Measurements from ENCODE around the gene FIBP. TPM values are rescaled to one million over a fixed set of nuclear protein-coding genes. Genes with fewer than 3 reads are reported as not detected.

The FIBP gene
- total RNA-seq, 1 donor from 2014 or later = 35.5 TPM

DNA sequence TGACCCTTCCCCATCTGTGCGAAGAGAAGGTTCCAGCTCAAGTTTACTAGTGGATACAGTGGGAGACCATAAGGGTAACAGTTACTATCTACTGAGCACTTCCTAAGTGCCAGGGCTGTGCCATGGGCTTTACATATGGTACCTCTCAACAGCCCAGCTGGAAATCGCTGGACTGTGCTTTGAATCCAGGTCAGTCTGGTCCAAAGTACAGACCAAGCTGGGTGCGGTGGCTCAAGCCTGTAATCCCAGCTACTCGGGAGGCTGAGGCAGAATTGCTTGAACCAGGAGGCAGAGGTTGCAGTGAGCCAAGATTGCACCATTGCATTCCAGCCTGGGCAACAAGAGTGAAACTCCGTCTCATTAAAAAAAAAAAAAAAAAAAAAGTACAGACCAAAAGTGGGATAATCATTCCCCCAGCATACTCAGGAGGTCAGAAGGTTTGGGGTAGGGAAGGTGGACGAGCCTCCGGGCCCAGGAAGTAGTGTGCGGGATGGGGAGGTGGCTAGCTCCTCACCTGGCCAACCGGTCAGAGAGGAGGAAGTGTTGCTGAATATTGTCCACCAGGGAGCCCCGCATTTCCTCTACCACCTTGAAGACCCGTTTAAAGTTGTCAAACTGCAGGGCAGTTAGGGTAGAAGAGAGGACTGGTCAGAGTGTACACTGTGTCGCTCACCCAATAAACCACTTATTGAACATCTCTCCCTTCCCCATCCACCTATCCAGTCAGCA, 2.3 kb downstream of the FIBP start:
- Histone ChIP-seq H3K4me3 (no peak overlapping the region), H3K27me3 (no peaks in the 10 kb centered on the region), H3K4me1 (peaks cover 26% of the 10 kb centered on the region), H3K27ac (no peak overlapping the region), H3K36me3 (peaks cover 38% of the 10 kb centered on the region), H3K9me3 (no peaks in the 10 kb centered on the region)
- TF ChIP-seq, protein P1, sequence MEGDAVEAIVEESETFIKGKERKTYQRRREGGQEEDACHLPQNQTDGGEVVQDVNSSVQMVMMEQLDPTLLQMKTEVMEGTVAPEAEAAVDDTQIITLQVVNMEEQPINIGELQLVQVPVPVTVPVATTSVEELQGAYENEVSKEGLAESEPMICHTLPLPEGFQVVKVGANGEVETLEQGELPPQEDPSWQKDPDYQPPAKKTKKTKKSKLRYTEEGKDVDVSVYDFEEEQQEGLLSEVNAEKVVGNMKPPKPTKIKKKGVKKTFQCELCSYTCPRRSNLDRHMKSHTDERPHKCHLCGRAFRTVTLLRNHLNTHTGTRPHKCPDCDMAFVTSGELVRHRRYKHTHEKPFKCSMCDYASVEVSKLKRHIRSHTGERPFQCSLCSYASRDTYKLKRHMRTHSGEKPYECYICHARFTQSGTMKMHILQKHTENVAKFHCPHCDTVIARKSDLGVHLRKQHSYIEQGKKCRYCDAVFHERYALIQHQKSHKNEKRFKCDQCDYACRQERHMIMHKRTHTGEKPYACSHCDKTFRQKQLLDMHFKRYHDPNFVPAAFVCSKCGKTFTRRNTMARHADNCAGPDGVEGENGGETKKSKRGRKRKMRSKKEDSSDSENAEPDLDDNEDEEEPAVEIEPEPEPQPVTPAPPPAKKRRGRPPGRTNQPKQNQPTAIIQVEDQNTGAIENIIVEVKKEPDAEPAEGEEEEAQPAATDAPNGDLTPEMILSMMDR (IDR thresholded peaks at IDR 0.05) = no peak
- DNase-seq (peak; percentile 25), ATAC-seq (no peak)
- intact Hi-C loops (cut with DNase I) = no loop called here

DNA sequence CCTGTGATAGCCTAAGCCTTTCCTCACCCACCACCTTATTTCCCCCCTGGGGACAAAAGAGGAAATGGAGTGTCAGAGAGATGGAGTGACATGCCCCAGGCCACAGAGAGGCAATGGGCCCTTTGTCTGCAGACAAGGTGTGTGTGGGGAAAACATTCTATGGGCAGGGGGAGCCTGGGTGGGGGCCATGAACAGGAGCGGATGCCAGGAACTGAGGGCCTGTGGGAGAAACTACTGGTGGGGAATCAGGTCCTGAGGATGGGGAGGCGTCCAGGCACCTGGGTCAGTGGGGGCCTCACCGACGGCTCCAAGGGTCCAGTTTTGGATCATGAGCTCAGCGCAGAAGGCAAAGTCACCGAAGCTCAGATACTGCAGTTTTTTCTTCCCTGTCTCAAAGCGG, 3.0 kb downstream of the FIBP start:
- Histone ChIP-seq H3K36me3 (peaks cover 38% of the 10 kb centered on the region), H3K27me3 (no peaks in the 10 kb centered on the region), H3K4me3 (no peak overlapping the region), H3K4me1 (peaks cover 25% of the 10 kb centered on the region), H3K9me3 (no peaks in the 10 kb centered on the region), H3K27ac (no peak overlapping the region)
- peak; percentile 53 for DNase-seq
- intact Hi-C loops (cut with DNase I) = no loop called here
- TF ChIP-seq, protein P1 (IDR thresholded peaks at IDR 0.05) = no peak
- no peak for ATAC-seq

DNA sequence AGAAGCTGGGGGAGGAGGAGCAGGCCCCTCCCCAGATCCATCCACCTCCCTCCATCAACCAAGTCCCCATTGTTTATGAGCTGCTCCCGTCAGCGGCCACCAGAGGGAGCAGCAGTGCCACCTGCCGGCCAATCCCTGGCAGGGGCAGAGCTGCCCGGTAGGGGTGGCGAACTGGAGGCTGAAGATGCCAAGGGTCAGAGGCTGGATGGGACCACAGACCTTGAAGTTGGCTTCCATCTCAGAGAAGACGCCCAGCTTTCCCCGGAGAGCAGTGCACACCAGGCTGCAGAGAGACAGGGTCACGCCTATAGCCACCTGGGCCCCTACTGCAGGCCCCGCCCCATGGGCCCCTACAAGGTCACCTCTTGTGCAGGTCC, 3.6 kb downstream of the FIBP start:
- peak; percentile 64 for ATAC-seq
- H3K27me3 ChIP-seq = no peaks in the 10 kb centered on the region
- intact Hi-C loops (cut with DNase I) = loop anchor here (5.0 kb wide), 1 partner anchor 103 kb away; no protein-coding TSS in a partner anchor
- TF ChIP-seq, protein P1 (IDR thresholded peaks at IDR 0.05) = peak; percentile 99
- H3K9me3 ChIP-seq = no peaks in the 10 kb centered on the region
- H3K4me3 ChIP-seq = no peak overlapping the region
- peaks cover 38% of the 10 kb centered on the region for H3K36me3 ChIP-seq
- peak; percentile 90 for DNase-seq
- H3K4me1 ChIP-seq = peaks cover 20% of the 10 kb centered on the region
- no peak overlapping the region for H3K27ac ChIP-seq

DNA sequence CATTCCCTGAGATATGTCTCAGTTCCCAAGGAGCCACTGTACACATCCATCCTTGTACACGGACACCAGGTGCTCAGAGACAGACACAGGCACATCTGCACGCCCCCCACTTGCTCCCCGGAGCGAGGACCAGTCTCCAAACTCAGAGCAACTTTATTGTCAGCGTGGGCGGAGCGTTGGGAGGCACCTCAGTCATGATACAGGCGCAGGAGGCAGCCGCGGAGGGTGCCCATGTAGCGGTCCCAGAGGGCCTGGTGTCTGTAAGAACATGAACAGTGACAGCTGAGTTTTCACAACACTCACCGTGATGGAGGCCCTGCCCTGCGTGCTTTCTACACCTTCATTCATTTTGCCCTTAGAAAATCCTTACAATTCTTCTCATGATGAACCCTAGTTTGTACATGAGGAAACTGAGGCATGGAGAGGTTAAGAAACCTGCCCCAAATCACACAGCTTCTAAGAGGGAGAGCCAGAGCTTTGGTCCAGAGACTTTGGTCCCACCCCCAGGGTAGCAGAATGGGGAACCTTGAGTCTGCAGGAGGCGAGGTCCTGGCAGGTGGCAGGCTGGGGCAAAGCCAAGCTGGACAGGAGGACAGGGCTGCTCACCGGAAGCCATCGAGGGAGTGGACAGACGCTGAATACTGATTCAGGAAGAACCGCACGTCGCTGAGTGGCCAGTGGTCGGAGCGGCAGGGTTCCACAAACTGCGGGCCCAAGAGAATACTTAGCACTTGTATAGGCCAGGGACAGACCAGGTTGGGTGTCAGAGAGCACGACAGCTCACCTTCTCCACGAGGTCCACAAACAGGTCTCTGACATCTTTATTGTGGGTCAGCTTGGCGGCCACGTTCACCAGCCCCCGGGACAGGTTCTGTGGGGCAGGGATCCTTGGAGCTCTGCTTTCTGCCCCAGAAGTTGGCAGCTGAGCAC, 4.2 kb downstream of the FIBP start:
- Histone ChIP-seq H3K9me3 (no peaks in the 10 kb centered on the region), H3K36me3 (peaks cover 38% of the 10 kb centered on the region), H3K4me3 (no peak overlapping the region), H3K27ac (no peak overlapping the region), H3K4me1 (peaks cover 14% of the 10 kb centered on the region), H3K27me3 (no peaks in the 10 kb centered on the region)
- DNase-seq (no peak), ATAC-seq (no peak)
- TF ChIP-seq, protein P1 (IDR thresholded peaks at IDR 0.05) = no peak
- intact Hi-C loops (cut with DNase I) = loop anchor here (5.0 kb wide), 1 partner anchor 103 kb away; no protein-coding TSS in a partner anchor

DNA sequence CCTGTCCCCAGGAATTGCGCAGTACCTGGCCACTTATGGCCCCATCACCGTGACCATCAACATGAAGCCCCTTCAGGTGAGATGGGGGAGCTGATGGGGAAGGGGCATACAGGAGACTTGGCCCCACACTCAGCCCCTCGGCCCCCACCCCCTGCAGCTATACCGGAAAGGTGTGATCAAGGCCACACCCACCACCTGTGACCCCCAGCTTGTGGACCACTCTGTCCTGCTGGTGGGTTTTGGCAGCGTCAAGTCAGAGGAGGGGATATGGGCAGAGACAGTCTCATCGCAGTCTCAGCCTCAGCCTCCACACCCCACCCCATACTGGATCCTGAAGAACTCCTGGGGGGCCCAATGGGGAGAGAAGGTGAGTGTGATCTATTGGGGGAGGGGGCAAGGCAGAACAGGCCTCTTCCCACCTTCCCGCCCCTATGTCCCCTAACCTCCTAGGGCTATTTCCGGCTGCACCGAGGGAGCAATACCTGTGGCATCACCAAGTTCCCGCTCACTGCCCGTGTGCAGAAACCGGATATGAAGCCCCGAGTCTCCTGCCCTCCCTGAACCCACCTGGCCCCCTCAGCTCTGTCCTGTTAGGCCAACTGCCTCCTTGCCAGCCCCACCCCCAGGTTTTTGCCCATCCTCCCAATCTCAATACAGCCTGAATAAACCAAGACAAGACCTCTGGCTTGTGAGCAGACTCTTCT, 5.1 kb downstream of the FIBP start:
- H3K4me3 ChIP-seq = no peak overlapping the region
- ATAC-seq (no peak), DNase-seq (peak; percentile 56)
- peaks cover 38% of the 10 kb centered on the region for H3K36me3 ChIP-seq
- H3K9me3 ChIP-seq = no peaks in the 10 kb centered on the region
- TF ChIP-seq, protein P1 (IDR thresholded peaks at IDR 0.05) = no peak
- H3K27me3 ChIP-seq = no peaks in the 10 kb centered on the region
- peaks cover 12% of the 10 kb centered on the region for H3K4me1 ChIP-seq
- intact Hi-C loops (cut with DNase I) = loop anchor here (5.0 kb wide), 1 partner anchor 104 kb away; no protein-coding TSS in a partner anchor
- no peak overlapping the region for H3K27ac ChIP-seq

Data from upper lobe of right lung (tissue), 1 donor.